ENCODE results near the gene DBN1.

DBN1 gene

GRCh38 chr5:177443144-177443983 lies 30.1 kb downstream of the DBN1 start:
- DNase-seq (ENCODE audit: low read depth) = no peak

- no peak for DNase-seq (ENCODE audit: low read depth)
These were observed 31.2 kb downstream of the DBN1 start for GRCh38 chr5:177442066-177442826.

- no peak for DNase-seq (ENCODE audit: low read depth)
These were observed 32.2 kb downstream of the DBN1 start for GRCh38 chr5:177440990-177441780.

- no peak for DNase-seq (ENCODE audit: low read depth)
These were observed 33.0 kb downstream of the DBN1 start for GRCh38 chr5:177440211-177440989.

GRCh38 chr5:177439518-177440053 lies 33.8 kb downstream of the DBN1 start:
- DNase-seq (ENCODE audit: low read depth) = no peak

GRCh38 chr5:177438468-177438867 lies 35.0 kb downstream of the DBN1 start:
- DNase-seq (ENCODE audit: low read depth) = no peak

- no peak for DNase-seq (ENCODE audit: low read depth)
These were observed 35.8 kb downstream of the DBN1 start for GRCh38 chr5:177437623-177438022.

GRCh38 chr5:177435847-177436536 lies 37.4 kb downstream of the DBN1 start:
- no peak for DNase-seq (ENCODE audit: low read depth)

GRCh38 chr5:177434942-177435738 lies 38.3 kb downstream of the DBN1 start:
- no peak for DNase-seq (ENCODE audit: low read depth)

GRCh38 chr5:177434437-177434836 lies 39.0 kb downstream of the DBN1 start:
- DNase-seq (ENCODE audit: low read depth) = no peak

- no peak for DNase-seq (ENCODE audit: low read depth)
These were observed 39.7 kb downstream of the DBN1 start for GRCh38 chr5:177433658-177434217.

- no peak for DNase-seq (ENCODE audit: low read depth)
These were observed 40.4 kb downstream of the DBN1 start for GRCh38 chr5:177432839-177433657.

- DNase-seq (ENCODE audit: low read depth) = no peak
These were observed 41.1 kb downstream of the DBN1 start for GRCh38 chr5:177432143-177432838.

GRCh38 chr5:177431317-177432142 lies 41.9 kb downstream of the DBN1 start:
- no peak for DNase-seq (ENCODE audit: low read depth)

GRCh38 chr5:177430972-177431316 lies 42.5 kb downstream of the DBN1 start:
- DNase-seq (ENCODE audit: low read depth) = no peak

GRCh38 chr5:177430140-177430951 lies 43.1 kb downstream of the DBN1 start:
- DNase-seq (ENCODE audit: low read depth) = no peak
